Urinary bladder (tissue), 4 donors: ENCODE data around the gene NEU4. TPM values are rescaled to one million over a fixed set of nuclear protein-coding genes. Genes with fewer than 3 reads are reported as not detected.
"Not testable (repeated sequence)": the region's sequence is repeated elsewhere in the genome, so short reads cannot be mapped to it uniquely, and the experiment has no call there.

Source experiments
- DNase-seq: peaks from one replicate; pipeline ENCODE4 v3.0.0-alpha.2; 2015; ENCODE audit errors: extremely low spot score
- H3K27ac ChIP-seq: one replicate; pipeline ENCODE4 v1.5.1; 2013; ENCODE audit warnings: low read depth, mild to moderate bottlenecking, moderate library complexity
- H3K36me3 ChIP-seq: one replicate; pipeline ENCODE4 v1.6.1; 2013; ENCODE audit warnings: mild to moderate bottlenecking, moderate library complexity; ENCODE audit not compliant: insufficient read depth
- H3K4me1 ChIP-seq: one replicate; pipeline ENCODE4 v1.6.1; 2013; ENCODE audit warnings: mild to moderate bottlenecking, moderate library complexity; ENCODE audit not compliant: insufficient read depth
- H3K4me3 ChIP-seq: one replicate; pipeline ENCODE4 v1.5.1; 2013; ENCODE audit warnings: low read depth, low read length
- WGBS: extraction: QIAGEN DNeasy Blood & Tissue Kit; methylation state at CpG from one replicate; pipeline ENCODE4 v1.1.7; 2013; 5-methylcytosine and 5-hydroxymethylcytosine counted together
- polyA plus RNA-seq: library from polyadenylated mRNA; stranded (reverse); fragments of 200-250 nt; gene quantifications from one replicate; pipeline ENCODE4 v1.2.3, GENCODE V29; 2013
- total RNA-seq: library from RNA; depleted of rRNA; stranded (reverse); fragments of >200 nt; gene quantifications from one replicate; pipeline ENCODE4 v1.2.3, GENCODE V29; 2014
- donor health status: healthy with polysubstance abuse.
- donor health status: healthy.

NEU4 gene
- total and polyA plus RNA-seq, 2 donors = 0.21 to 0.29 TPM

- 88% methylated on average over 10 of the region's 10 CpGs for WGBS
- peaks cover 3% of the 10 kb centered on the region for H3K4me1 ChIP-seq
- H3K27ac ChIP-seq = no peak overlapping the region
- DNase-seq = no peak
- no peaks in the 10 kb centered on the region for H3K36me3 ChIP-seq
- no peak overlapping the region for H3K4me3 ChIP-seq
Measured at GRCh38 chr2:241799522-241800197, 9.3 kb upstream of the NEU4 start.

GRCh38 chr2:241800198-241800903, 8.6 kb upstream of the NEU4 start:
- not testable (repeated sequence) for H3K4me1 ChIP-seq, H3K27ac ChIP-seq, H3K4me3 ChIP-seq, H3K36me3 ChIP-seq, DNase-seq
- WGBS = 79% methylated on average over 35 of the region's 35 CpGs

- WGBS = 75% methylated on average over 44 of the region's 44 CpGs
- Histone ChIP-seq H3K4me1 (peaks cover 3% of the 10 kb centered on the region), H3K36me3 (no peaks in the 10 kb centered on the region), H3K27ac (no peak overlapping the region), H3K4me3 (no peak overlapping the region)
- no peak for DNase-seq
Measured at GRCh38 chr2:241801611-241802420, 7.2 kb upstream of the NEU4 start.

- 60% methylated on average over 32 of the region's 32 CpGs for WGBS
- Histone ChIP-seq H3K4me3 (no peak overlapping the region), H3K27ac (no peak overlapping the region), H3K4me1 (peaks cover 3% of the 10 kb centered on the region), H3K36me3 (no peaks in the 10 kb centered on the region)
- DNase-seq = no peak
Measured at GRCh38 chr2:241802421-241803318, 6.3 kb upstream of the NEU4 start.

GRCh38 chr2:241803387-241804325, 5.3 kb upstream of the NEU4 start:
- Histone ChIP-seq H3K4me3 (peak overlapping the region; percentile 45), H3K4me1 (peaks cover 3% of the 10 kb centered on the region), H3K27ac (no peak overlapping the region), H3K36me3 (no peaks in the 10 kb centered on the region)
- 2% methylated on average over 109 of the region's 109 CpGs for WGBS
- DNase-seq = no peak

GRCh38 chr2:241804326-241805229, 4.4 kb upstream of the NEU4 start:
- Histone ChIP-seq H3K4me3 (peak overlapping the region; percentile 45), H3K36me3 (no peaks in the 10 kb centered on the region), H3K27ac (no peak overlapping the region), H3K4me1 (peaks cover 3% of the 10 kb centered on the region)
- WGBS = 22% methylated on average over 35 of the region's 35 CpGs
- DNase-seq = no peak

GRCh38 chr2:241806217-241806616, 2.8 kb upstream of the NEU4 start:
- H3K36me3 ChIP-seq, H3K4me1 ChIP-seq, DNase-seq, H3K4me3 ChIP-seq, H3K27ac ChIP-seq: not testable (repeated sequence)
- WGBS = 29% methylated on average over 2 of the region's 8 CpGs

GRCh38 chr2:241808051-241808720, 807 bp upstream of the NEU4 start:
- Histone ChIP-seq H3K4me1 (peaks cover 3% of the 10 kb centered on the region), H3K4me3 (no peak overlapping the region), H3K27ac (no peak overlapping the region), H3K36me3 (no peaks in the 10 kb centered on the region)
- no peak for DNase-seq
- 76% methylated on average over 17 of the region's 17 CpGs for WGBS

GRCh38 chr2:241809383-241810306, 652 bp downstream of the NEU4 start:
- DNase-seq = no peak
- H3K27ac ChIP-seq = no peak overlapping the region

GRCh38 chr2:241810307-241811200, 1.6 kb downstream of the NEU4 start:
- no peak for DNase-seq
- no peaks in the 10 kb centered on the region for H3K4me1 ChIP-seq
- no peaks in the 10 kb centered on the region for H3K36me3 ChIP-seq
- no peak overlapping the region for H3K27ac ChIP-seq
- 74% methylated on average over 28 of the region's 28 CpGs for WGBS
- no peak overlapping the region for H3K4me3 ChIP-seq

More at GRCh38 chr2:241809383-241810306, 652 bp downstream of the NEU4 start:
- no peaks in the 10 kb centered on the region for H3K4me1 ChIP-seq
- H3K4me3 ChIP-seq = no peak overlapping the region
- no peaks in the 10 kb centered on the region for H3K36me3 ChIP-seq
- 76% methylated on average over 29 of the region's 29 CpGs for WGBS
